A673 (cell line): Measurements from ENCODE around the gene UTP14C.

ENCODE experiments used
- EZH2 ChIP-seq: fragments of 200-600 bp; sonication (generic); IDR thresholded peaks from 2 replicates; pipeline ENCODE4 v1.6.1; 2017; ENCODE audit warnings: borderline replicate concordance, low read depth, mild to moderate bottlenecking, mixed read lengths, antibody characterized with exemption, low read length; ENCODE audit not compliant: poor library complexity, severe bottlenecking
- TF ChIP-seq, protein P1 (sequence below): fragments of 300-800, 200-600 bp; sonication (generic); conservative IDR thresholded peaks from 2 replicates; pipeline ENCODE4 v1.5.1; 2017; ENCODE audit warnings: low read depth, mild to moderate bottlenecking, antibody characterized with exemption, low read length, moderate library complexity, mixed read lengths

DNA sequence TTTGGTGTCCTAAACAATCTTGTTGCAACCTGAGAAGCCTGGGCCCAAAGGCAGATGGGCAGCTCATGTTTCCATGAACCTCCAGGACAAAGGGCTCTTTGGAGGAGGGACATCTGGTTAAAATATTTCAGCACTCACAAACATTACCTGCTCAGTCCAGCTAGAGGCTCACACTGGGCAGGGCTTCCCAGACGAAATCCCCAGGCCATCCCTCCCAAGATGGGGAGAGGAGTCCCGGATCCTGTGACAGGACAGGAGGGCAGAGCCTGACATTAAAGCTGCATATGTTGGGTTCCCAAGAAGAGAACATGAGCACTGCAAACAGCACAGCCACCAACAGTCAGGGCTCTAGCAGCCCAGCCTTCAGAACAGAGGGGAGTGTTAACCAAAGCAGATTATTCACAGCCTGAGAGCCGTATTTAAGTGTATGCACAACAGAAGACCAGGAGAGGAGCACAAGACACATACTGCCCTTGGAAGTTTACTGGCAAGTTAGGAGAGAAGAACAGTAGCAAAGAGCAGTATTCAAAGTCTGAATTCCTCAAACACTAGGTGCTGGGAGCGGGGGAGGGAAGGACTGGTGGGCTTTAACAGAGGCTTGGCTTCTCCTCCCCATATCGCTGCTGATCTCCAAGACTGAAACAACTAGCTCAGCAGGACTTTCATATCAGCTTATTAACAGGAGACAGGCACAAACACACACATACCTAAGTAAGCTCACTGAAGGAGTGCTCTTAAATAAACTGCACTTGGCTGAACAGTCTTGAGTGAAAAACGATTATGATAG, 25.6 kb upstream of the UTP14C start:
- TF ChIP-seq, protein P1, sequence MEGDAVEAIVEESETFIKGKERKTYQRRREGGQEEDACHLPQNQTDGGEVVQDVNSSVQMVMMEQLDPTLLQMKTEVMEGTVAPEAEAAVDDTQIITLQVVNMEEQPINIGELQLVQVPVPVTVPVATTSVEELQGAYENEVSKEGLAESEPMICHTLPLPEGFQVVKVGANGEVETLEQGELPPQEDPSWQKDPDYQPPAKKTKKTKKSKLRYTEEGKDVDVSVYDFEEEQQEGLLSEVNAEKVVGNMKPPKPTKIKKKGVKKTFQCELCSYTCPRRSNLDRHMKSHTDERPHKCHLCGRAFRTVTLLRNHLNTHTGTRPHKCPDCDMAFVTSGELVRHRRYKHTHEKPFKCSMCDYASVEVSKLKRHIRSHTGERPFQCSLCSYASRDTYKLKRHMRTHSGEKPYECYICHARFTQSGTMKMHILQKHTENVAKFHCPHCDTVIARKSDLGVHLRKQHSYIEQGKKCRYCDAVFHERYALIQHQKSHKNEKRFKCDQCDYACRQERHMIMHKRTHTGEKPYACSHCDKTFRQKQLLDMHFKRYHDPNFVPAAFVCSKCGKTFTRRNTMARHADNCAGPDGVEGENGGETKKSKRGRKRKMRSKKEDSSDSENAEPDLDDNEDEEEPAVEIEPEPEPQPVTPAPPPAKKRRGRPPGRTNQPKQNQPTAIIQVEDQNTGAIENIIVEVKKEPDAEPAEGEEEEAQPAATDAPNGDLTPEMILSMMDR: no peak
- TF ChIP-seq EZH2: no peak
